CD14-positive monocyte (primary cell): ENCODE results near the gene VCP. TPM values are rescaled to one million over a fixed set of nuclear protein-coding genes. Genes with fewer than 3 reads are reported as not detected.
A peak's percentile ranks its signal among the peaks of the same experiment; 100 is the strongest.

ENCODE experiments used
- DNase-seq, 3 donors: peaks; one replicate each; pipeline ENCODE4 v3.0.0-alpha.2; 2011 to 2022
- H2AFZ ChIP-seq: 2 replicates; pipeline ENCODE4 v1.6.0; 2012; ENCODE audit warnings: mild to moderate bottlenecking, low read depth, low read length, inconsistent platforms; ENCODE audit not compliant: insufficient read depth, poor library complexity, severe bottlenecking
- H3K27ac ChIP-seq, 2 donors: 1 replicate in 1 of 2; 2 replicates in 1 of 2; pipeline ENCODE4 v1.5.1; 2012 to 2013; ENCODE audit warnings: low read length in 2 of 2, control low read depth in 1 of 2, inconsistent platforms in 1 of 2, low read depth in 1 of 2, mild to moderate bottlenecking in 1 of 2
- H3K27me3 ChIP-seq, 2 donors: one replicate each; pipeline versions ENCODE4 v1.6.0 to v1.6.1; 2011 to 2013; ENCODE audit warnings: low read length in 2 of 2; ENCODE audit not compliant: control insufficient read depth in 2 of 2, insufficient read depth in 2 of 2
- H3K36me3 ChIP-seq, 2 donors: replicated peaks in 1 of 2; 1 replicate in 1 of 2; 2 replicates in 1 of 2; pipeline versions ENCODE4 v1.5.1 to v1.6.1; 2012 to 2013; ENCODE audit warnings: low read length in 2 of 2, control low read depth in 1 of 2, inconsistent platforms in 1 of 2, mild to moderate bottlenecking in 1 of 2; ENCODE audit not compliant: insufficient read depth in 2 of 2, control insufficient read depth in 1 of 2
- H3K4me1 ChIP-seq, 2 donors: 1 replicate in 1 of 2; 2 replicates in 1 of 2; pipeline versions ENCODE4 v1.5.1 to v1.6.1; 2012 to 2013; ENCODE audit warnings: low read length in 2 of 2, control low read depth in 1 of 2, inconsistent platforms in 1 of 2, mild to moderate bottlenecking in 1 of 2, moderate library complexity in 1 of 2; ENCODE audit not compliant: insufficient read depth in 2 of 2, control insufficient read depth in 1 of 2
- H3K4me2 ChIP-seq: replicated peaks from 2 replicates; pipeline ENCODE3; 2012; ENCODE audit warnings: low read length, moderate library complexity, mild to moderate bottlenecking; ENCODE audit not compliant: poor library complexity, severe bottlenecking; ENCODE audit errors: extremely low read depth
- H3K4me3 ChIP-seq, 3 experiments: fragments of 200-600 bp in 1 of 3; sonication (generic) in 1 of 3; replicated peaks in 1 of 3; 1 replicate in 2 of 3; 2 replicates in 1 of 3; pipeline ENCODE4 v1.5.1; 2011 to 2013; ENCODE audit warnings: low read length in 3 of 3, mild to moderate bottlenecking in 3 of 3, control low read depth in 2 of 3, low read depth in 2 of 3, inconsistent platforms in 1 of 3, moderate library complexity in 1 of 3
- H3K79me2 ChIP-seq: 2 replicates; pipeline ENCODE4 v1.6.0; 2012; ENCODE audit warnings: mild to moderate bottlenecking, control low read depth, inconsistent platforms, low read length, moderate library complexity; ENCODE audit not compliant: insufficient read depth
- H3K9ac ChIP-seq: 2 replicates; pipeline ENCODE4 v1.6.0; 2017; ENCODE audit warnings: low read length, mild to moderate bottlenecking; ENCODE audit not compliant: insufficient read depth, poor library complexity, severe bottlenecking
- H3K9me3 ChIP-seq, 2 donors: replicated peaks in 1 of 2; 1 replicate in 1 of 2; 2 replicates in 1 of 2; pipeline versions ENCODE4 v1.5.1 to v1.6.1; 2012 to 2013; ENCODE audit warnings: low read length in 2 of 2, control low read depth in 1 of 2; ENCODE audit not compliant: control insufficient read depth in 1 of 2, insufficient read depth in 1 of 2
- H4K20me1 ChIP-seq: 2 replicates; pipeline ENCODE4 v1.6.0; 2012; ENCODE audit warnings: mild to moderate bottlenecking, low read length, control low read depth, moderate library complexity; ENCODE audit not compliant: insufficient read depth
- H3K27ac Mint-ChIP-seq, 7 donors: one replicate each; pipeline ENCODE4 v1.8.0; 2020; ENCODE audit warnings: mild to moderate bottlenecking in 7 of 7, mixed read lengths in 7 of 7, moderate library complexity in 6 of 7, inconsistent platforms in 2 of 7
- H3K27me3 Mint-ChIP-seq, 3 donors: one replicate each; pipeline ENCODE4 v1.8.0; 2021 to 2022; ENCODE audit warnings: low read depth in 3 of 3, mild to moderate bottlenecking in 3 of 3, mixed read lengths in 3 of 3, moderate library complexity in 3 of 3, inconsistent platforms in 1 of 3
- H3K36me3 Mint-ChIP-seq, 2 donors: one replicate each; pipeline ENCODE4 v1.8.0; 2020; ENCODE audit warnings: mixed read lengths in 2 of 2, inconsistent platforms in 1 of 2, mild to moderate bottlenecking in 1 of 2
- H3K4me1 Mint-ChIP-seq: one replicate; pipeline ENCODE4 v1.8.0; 2020; ENCODE audit warnings: mild to moderate bottlenecking, mixed read lengths
- H3K4me3 Mint-ChIP-seq, 2 donors: one replicate each; pipeline ENCODE4 v1.8.0; 2020; ENCODE audit warnings: mild to moderate bottlenecking in 2 of 2, mixed read lengths in 2 of 2, moderate library complexity in 1 of 2
- H3K9me3 Mint-ChIP-seq, 7 donors: one replicate each; pipeline ENCODE4 v1.8.0; 2020 to 2022; ENCODE audit warnings: mixed read lengths in 7 of 7, mild to moderate bottlenecking in 6 of 7, moderate library complexity in 6 of 7, inconsistent platforms in 2 of 7
- CTCF ChIP-seq: fragments of 200-600 bp; IDR thresholded peaks from one replicate; pipeline ENCODE4 v1.8.0; 2022; ENCODE audit warnings: antibody characterized with exemption, mild to moderate bottlenecking
- WGBS: methylation state at CpG from one replicate; pipeline ENCODE4 v1.1.5; 2013; ENCODE audit warnings: missing lambda C conversion rate; ENCODE audit not compliant: insufficient coverage; 5-methylcytosine and 5-hydroxymethylcytosine counted together
- intact Hi-C, 2 donors: fragments of 100-400 bp; cut with micrococcal nuclease; formaldehyde crosslinking; loops; one replicate each; pipeline versions ENCODE4 v1.15.0 to v1.15.1; 2023
- polyA plus RNA-seq, 3 donors: library from polyadenylated mRNA; depleted of rRNA in 1 of 3; unstranded in 2 of 3; stranded (reverse) in 1 of 3; fragments of 300-500 nt in 2 of 3; fragments of >200 nt in 1 of 3; fragmentation: Illumina TruSeq in 2 of 3; gene quantifications; 1 replicate in 2 of 3; 2 replicates in 1 of 3; pipeline ENCODE4 v1.2.3, GENCODE V29; 2012 to 2021

The VCP gene
- polyA plus RNA-seq, 3 donors: 100 to 180 (median 130) TPM

- H3K9ac ChIP-seq: no peak overlapping the region
- H4K20me1 ChIP-seq: peaks cover 29% of the 10 kb centered on the region
- intact Hi-C loops: no loop called here
- H3K4me3 Mint-ChIP-seq: no peak overlapping the region
- H3K4me3 ChIP-seq: no peak overlapping the region
- H3K9me3 ChIP-seq: no peaks in the 10 kb centered on the region
- DNase-seq: no peak
- WGBS: 0% methylated on average over 1 of the region's 5 CpGs
- H3K27ac Mint-ChIP-seq: peak overlapping the region in 3 of 7 donors; percentile 1 to 73 (median 12)
- H3K27me3 Mint-ChIP-seq: no peaks in the 10 kb centered on the region
- H3K9me3 Mint-ChIP-seq: no peaks in the 10 kb centered on the region
- no peaks in the 10 kb centered on the region for H3K4me1 Mint-ChIP-seq
- H3K36me3 Mint-ChIP-seq: peaks cover 61 to 93% of the 10 kb centered on the region in 2 donors
- H3K4me2 ChIP-seq: no peak overlapping the region
- H2AFZ ChIP-seq: no peak overlapping the region
- H3K27ac ChIP-seq: no peak overlapping the region
- H3K4me1 ChIP-seq: no peaks in the 10 kb centered on the region
- TF ChIP-seq CTCF: no peak
- no peaks in the 10 kb centered on the region for H3K27me3 ChIP-seq
- H3K79me2 ChIP-seq: no peaks in the 10 kb centered on the region
- H3K36me3 ChIP-seq: peaks cover 46 to 99% of the 10 kb centered on the region in 2 donors
These were observed 18.1 kb downstream of the VCP start for GRCh38 chr9:35054185-35054835.

GRCh38 chr9:35051069-35051967, 21.1 kb downstream of the VCP start:
- Histone ChIP-seq H4K20me1 (peaks cover 4% of the 10 kb centered on the region), H3K27me3 (no peaks in the 10 kb centered on the region), H3K9ac (no peak overlapping the region), H3K4me2 (no peak overlapping the region), H3K4me3 (no peak overlapping the region), H3K4me1 (no peaks in the 10 kb centered on the region), H3K36me3 (peaks cover 22 to 80% of the 10 kb centered on the region in 2 donors), H3K27ac (no peak overlapping the region), H2AFZ (no peak overlapping the region), H3K9me3 (no peaks in the 10 kb centered on the region), H3K79me2 (no peaks in the 10 kb centered on the region)
- no peak overlapping the region for H3K4me3 Mint-ChIP-seq
- peak; percentile 11 to 32 (median 28) for DNase-seq
- intact Hi-C loops: loop anchor here in 1 of 2 donors (2.0 kb wide), 1 partner anchor 153 kb away; no protein-coding TSS in a partner anchor
- 100% methylated on average over 2 of the region's 7 CpGs for WGBS
- H3K27me3 Mint-ChIP-seq: no peaks in the 10 kb centered on the region
- H3K4me1 Mint-ChIP-seq: no peaks in the 10 kb centered on the region
- peak; percentile 70 for TF ChIP-seq CTCF
- peaks cover 45 to 84% of the 10 kb centered on the region in 2 donors for H3K36me3 Mint-ChIP-seq
- no peak overlapping the region for H3K27ac Mint-ChIP-seq
- H3K9me3 Mint-ChIP-seq: no peaks in the 10 kb centered on the region
